NCI-H1436 (cell line): ENCODE data around the gene KRTAP10-1.

Experiments
- DNase-seq: peaks from one replicate; lab custom pipeline; 2025; lab: John Stamatoyannopoulos, UW

The KRTAP10-1 gene

GRCh38 chr21:44527983-44528633 lies 11.9 kb downstream of the KRTAP10-1 start:
- DNase-seq, result no peak

- no peak for DNase-seq
Observed at GRCh38 chr21:44527156-44527982, 12.6 kb downstream of the KRTAP10-1 start.

- DNase-seq, result no peak
Observed at GRCh38 chr21:44526096-44526997, 13.6 kb downstream of the KRTAP10-1 start.

- DNase-seq, result no peak
Observed at GRCh38 chr21:44525391-44526095, 14.5 kb downstream of the KRTAP10-1 start.

GRCh38 chr21:44524414-44525371 lies 15.3 kb downstream of the KRTAP10-1 start:
- DNase-seq, result no peak

- no peak for DNase-seq
Observed at GRCh38 chr21:44523567-44524413, 16.2 kb downstream of the KRTAP10-1 start.

GRCh38 chr21:44522753-44523204 lies 17.2 kb downstream of the KRTAP10-1 start:
- no peak for DNase-seq

- no peak for DNase-seq
Observed at GRCh38 chr21:44521928-44522752, 17.9 kb downstream of the KRTAP10-1 start.

- no peak for DNase-seq
Observed at GRCh38 chr21:44521301-44521927, 18.6 kb downstream of the KRTAP10-1 start.

- DNase-seq, result no peak
Observed at GRCh38 chr21:44520326-44521300, 19.4 kb downstream of the KRTAP10-1 start.

GRCh38 chr21:44519346-44520325 lies 20.4 kb downstream of the KRTAP10-1 start:
- DNase-seq, result no peak

GRCh38 chr21:44518686-44519085 lies 21.3 kb downstream of the KRTAP10-1 start:
- no peak for DNase-seq

- no peak for DNase-seq
Observed at GRCh38 chr21:44517175-44517899, 22.7 kb downstream of the KRTAP10-1 start.

- DNase-seq, result no peak
Observed at GRCh38 chr21:44516828-44517174, 23.2 kb downstream of the KRTAP10-1 start.

- no peak for DNase-seq
Observed at GRCh38 chr21:44516342-44516741, 23.7 kb downstream of the KRTAP10-1 start.
